HG03139 (cell line): ENCODE measurements around the gene PPP3CA.
"Not testable (repeated sequence)": the region's sequence is repeated elsewhere in the genome, so short reads cannot be mapped to it uniquely, and the experiment has no call there.

Source experiments
- ATAC-seq: cut with Tn5 transposase; IDR thresholded peaks from one replicate; pipeline ENCODE4 v1.9.1; 2021; ENCODE audit not compliant: unreplicated experiment

Gene PPP3CA

DNA sequence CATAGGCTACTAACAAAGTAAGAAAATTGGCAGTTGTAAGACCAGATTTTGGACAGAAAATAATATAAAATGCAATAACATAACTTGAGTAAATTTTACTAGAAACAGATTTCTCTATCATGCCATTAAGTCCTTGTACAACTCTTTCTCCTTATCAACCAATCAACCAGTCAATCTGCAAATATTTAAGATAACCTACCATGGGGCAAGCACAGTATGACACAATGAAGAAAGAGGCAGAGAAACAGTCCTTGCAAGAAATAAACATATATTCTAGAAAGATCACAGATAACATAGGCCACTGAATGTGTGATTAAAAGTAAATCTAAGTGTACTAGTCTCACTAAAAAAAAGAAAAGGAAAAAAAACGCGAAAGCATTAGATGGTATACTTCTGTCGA is 194.8 kb downstream of the PPP3CA start:
- no peak for ATAC-seq

DNA sequence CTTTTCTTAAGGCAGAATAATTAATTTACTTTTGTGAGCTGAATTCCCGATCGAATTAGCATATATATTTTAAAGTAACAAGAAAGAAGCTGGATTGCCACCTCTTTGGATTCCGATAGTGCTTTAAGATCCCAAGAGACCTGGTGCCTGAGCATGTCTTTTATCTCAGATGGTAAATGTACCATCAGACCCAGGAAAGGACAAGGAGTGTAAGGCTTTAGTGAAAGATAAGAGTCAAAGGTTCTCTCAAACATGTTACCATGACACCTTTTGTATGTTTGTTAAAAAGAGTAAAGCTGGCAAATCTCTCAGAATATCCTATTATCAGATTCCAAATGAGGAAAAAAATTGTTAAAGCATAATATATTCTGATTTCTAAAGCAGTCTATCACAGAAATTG is 198.8 kb downstream of the PPP3CA start:
- ATAC-seq = no peak

DNA sequence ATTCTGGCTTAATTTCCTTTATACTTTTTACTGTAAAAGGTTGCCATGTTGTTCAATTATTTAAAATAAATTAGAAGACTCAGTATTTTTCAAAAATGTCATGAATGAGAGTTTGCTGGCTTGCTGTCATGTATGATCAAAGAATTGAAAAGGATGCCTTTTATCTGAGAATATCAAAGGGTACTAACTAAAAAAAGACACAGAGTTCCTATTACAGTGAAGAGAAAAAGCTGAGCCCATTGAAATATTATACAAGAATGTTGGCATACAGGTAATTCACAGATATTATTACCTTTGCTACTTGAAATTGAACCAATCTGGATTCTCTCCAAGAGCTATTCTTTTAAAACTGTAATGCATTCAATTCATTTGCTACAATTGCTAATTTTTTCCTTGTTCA is 200.0 kb downstream of the PPP3CA start:
- no peak for ATAC-seq

DNA sequence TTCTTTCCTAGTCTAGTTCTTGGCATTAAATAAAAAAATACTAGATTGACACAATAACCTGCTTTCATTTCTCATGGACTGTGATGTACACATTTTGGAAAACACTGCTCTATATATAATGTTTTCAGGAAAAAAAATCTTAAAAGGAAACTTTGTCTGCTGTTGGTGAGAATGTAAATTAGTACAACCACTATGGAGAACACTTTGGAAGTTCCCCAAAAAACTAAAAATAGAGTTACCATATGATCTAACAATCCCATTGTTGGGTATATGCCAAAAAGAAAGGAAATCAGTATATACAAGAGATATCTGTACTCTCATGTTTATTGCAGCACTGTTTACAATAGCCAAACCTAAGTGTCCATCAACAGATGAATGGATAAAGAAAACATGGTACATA is 202.3 kb downstream of the PPP3CA start:
- no peak for ATAC-seq

DNA sequence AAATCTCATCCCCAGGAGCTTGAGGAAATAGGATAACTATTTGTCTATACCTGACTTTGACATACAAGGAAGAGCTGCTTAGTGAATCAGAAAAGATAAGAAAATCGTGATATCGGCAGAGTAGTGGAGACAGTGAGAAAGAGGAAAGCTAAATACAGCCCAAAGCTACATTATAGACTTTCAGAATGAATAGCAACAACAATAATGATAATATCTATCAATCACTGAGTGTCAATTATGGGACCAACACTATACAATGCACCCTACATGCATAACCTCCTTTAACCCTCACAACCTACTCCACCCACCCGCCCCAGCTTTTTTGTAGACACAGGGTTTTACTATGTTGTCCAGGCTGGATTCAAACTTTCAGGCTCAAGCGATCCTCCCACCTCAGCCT is 205.1 kb downstream of the PPP3CA start:
- no peak for ATAC-seq

DNA sequence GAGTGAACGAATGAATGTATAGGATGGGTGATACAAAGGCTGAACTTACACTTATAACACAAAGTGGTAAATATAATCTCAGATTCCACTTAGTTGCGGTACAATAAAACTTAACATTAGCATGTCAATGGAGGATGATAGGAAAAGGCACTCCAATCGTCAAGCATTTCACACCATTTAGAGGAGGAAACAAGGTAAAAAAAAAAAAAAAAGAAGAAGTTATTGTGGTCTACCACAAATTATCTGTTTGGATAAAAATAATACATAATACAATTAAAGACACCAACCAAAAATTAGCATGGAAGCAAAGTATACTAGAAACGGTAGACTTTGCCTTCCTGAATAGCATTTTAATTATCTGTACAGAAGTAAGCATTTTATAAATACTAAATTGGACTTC is 205.5 kb downstream of the PPP3CA start:
- ATAC-seq = no peak

DNA sequence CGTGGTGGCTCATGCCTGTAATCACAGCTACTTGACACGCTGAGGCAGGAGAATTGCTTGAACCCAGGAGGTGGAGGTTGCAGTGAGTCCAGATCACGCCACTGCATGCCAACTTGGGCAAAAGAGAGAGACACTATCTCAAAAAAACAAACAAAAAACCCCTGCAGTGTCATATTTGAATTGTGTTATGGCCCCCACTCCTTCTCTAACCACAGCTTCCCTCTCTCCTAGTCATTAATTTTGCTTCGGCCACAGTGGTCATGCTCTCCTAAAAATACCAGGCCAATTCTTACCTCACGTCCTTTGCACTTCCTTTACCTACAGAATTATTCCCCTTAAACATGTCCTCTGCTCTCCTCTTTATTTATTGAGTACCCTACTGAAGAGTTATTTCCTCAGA is 206.1 kb downstream of the PPP3CA start:
- no peak for ATAC-seq

DNA sequence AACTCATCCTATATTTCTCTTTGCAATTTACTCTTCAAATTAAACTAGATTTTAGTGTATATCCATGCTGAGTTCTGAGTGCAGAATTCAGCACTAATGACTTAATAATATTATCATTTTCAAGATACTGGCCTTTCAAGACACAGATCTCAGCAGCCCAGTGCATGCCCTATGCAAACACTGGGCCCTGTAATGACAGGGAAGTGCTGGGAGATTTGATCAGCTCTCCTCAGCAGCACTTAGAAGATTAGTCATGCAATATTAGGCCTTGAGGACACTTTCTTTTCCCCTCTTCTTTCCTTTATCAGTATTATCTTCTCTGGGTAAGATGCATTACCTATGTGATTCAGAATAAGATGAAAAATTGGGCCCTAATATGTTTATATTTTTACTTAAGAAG is 207.1 kb downstream of the PPP3CA start:
- no peak for ATAC-seq

DNA sequence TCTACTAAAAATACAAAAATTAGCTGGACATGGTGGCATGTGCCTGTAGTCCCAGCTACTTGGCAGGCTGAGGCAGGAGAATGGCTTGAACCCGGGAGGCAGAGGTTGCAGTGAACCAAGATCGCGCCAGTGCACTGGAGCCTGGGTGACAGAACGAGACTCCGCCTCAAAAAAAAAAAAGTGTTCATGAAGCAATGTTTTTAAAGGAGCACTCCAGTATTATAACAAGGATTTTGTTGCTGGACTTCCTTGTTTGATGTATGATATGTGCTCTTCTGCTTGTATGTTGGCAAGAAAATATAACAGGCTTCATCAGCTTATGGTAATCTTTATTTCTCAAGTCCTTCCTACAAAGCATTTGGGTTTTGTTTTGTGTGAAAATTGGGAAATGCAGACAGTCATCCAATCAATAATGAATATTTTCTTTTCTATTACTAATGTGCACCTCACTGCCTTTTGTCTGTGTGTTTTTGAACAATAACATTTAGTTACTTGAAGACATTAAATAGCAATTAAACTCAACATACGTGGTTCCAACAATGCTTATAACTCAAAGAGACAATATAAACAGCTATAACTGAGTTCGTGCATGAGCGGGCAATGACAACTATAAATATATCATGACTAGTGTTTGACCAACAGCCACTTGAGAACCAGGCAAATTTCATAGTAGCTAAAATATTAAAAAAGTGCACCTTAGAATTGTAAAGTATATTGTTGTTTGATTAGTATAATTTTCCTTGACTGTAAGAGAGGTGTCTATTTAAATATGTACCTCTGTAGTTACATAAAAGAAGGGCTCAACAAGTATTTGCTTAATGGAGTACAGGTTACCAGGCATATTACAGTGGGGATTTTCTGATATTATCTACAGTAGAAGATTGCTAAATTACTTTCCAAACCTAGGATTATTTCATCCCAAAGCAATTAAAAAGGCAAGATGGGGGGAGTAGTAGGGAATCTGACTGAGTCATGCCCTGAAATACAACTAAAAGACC is 210.7 kb downstream of the PPP3CA start:
- ATAC-seq = no peak

DNA sequence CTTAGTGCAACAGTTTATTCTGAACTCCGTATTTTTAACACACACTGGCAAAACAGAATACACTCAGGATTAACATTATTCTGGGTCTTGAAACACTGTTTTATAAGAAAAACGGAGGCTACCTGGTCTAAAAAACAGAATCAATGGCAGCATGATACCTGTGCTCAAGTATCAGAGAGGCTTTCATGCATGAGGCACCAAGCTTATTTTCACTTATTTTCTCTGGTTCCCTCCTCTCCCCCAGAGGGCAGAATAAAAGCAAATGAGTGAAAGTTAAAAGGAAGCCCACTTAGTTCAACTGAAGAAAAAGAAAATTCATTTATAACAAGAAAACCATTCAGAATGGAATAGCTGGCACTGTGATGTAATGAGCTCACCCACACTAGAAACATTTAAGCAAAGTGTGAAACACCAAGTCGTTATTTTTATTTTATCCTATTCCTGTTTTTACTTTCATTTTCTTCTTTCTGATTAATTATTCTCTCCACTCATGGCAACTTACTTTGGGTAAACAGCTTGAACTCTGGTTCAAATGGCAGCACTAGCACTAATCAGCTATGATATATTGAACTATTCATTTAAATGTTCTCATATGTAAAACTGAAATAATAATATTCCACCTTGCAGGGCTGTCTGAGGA is 211.8 kb downstream of the PPP3CA start:
- ATAC-seq = peak; percentile 71

DNA sequence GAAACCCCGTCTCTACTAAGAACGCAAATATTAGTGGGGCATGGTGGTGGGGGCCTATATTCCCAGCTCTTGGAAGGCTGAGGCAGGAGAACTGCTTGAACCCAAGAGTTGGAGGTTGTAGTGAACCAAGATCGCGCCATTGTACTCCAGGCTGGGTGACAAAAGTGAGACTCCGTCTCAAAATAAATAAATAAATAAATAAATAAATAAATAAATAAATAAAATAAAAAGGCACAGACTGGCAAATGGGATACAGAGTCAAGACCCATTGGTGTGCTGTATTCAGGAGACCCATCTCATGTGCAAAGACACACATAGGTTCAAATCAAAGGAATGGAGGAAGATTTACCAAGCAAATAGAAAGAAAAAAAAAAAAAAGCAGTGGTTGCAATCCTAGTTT is 216.3 kb downstream of the PPP3CA start:
- not testable (repeated sequence) for ATAC-seq

DNA sequence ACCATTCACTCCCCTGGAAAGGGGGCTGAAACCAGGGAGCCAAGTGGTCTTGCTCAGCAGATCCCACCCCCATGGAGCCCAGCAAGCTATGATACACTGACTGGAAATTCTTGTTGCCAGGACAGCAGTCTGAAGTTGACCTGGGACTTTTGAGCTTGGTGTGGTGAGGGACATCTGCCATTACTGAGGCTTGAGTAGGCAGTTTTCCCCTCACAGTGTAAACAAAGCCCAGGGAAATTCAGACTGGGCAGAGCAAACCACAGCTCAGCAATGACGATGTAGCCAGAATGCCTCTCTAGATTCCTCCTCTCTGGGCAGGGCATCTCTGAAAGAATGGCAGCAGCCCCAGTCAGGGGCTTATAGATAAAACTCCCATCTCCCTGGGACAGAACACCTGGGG is 218.4 kb downstream of the PPP3CA start:
- ATAC-seq = not testable (repeated sequence)

DNA sequence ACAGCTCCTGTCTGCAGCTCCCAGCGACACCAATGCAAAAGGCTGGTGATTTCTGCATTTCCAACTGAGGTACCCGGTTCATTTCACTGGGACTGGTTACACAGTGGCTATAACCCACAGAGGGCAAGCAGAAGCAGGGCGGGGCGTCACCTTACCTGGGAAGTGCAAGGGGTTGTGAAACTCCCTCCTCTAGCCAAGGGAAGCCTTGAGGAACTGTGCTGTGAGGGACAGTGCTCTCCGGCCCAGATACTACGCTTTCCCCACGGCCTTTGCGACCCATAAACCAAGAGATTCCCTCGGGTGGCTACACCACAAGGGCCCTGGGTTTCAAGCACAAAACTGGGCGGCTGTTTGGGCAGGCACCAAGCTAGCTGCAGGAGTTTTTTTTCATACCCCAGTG is 218.9 kb downstream of the PPP3CA start:
- ATAC-seq = no peak

DNA sequence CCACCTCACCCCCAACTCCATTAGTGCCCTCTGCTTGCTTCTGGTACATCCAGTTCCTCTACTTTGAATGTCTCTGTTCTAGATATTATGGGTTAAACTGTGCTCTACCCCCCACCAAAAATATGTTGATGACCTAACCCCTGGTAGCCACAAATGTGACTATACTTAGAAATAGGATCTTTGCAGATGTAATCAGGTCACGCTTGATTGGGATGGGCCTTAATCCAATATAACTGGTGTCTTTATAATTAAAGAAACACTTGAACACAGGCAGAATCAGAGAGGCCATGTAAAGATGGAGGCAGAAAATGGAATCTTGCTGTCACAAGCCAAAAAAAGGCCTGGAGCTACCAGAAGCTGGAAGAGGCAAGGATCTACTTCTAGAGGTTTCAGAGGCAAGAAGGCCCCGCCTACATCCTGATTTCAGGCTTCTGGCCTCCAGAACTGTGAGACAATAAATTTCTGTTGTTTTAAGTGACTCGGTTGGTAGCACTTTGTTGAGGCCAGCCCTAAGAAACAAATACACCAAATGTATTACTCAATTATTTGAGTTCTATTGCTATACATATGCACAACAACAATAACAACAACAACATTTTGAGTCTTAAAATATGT is 220.0 kb downstream of the PPP3CA start:
- no peak for ATAC-seq

DNA sequence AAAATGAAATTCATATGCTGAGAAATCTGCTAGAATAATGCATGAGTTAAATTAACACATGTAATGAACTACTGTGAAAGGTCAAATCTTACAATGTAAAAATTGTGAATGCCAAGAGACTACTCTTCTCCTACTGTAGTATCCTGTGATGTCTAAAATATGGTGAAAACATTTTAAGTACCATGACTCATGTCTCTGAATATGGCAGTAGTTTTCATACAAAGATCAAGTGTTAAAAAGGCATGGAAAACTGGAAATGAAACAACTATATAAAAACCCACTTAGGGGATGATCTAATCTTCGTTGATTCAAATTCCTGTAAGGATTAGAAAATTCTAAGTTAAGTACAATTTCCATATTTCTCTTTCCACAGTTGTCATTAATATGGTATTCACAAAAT is 221.3 kb downstream of the PPP3CA start:
- no peak for ATAC-seq

DNA sequence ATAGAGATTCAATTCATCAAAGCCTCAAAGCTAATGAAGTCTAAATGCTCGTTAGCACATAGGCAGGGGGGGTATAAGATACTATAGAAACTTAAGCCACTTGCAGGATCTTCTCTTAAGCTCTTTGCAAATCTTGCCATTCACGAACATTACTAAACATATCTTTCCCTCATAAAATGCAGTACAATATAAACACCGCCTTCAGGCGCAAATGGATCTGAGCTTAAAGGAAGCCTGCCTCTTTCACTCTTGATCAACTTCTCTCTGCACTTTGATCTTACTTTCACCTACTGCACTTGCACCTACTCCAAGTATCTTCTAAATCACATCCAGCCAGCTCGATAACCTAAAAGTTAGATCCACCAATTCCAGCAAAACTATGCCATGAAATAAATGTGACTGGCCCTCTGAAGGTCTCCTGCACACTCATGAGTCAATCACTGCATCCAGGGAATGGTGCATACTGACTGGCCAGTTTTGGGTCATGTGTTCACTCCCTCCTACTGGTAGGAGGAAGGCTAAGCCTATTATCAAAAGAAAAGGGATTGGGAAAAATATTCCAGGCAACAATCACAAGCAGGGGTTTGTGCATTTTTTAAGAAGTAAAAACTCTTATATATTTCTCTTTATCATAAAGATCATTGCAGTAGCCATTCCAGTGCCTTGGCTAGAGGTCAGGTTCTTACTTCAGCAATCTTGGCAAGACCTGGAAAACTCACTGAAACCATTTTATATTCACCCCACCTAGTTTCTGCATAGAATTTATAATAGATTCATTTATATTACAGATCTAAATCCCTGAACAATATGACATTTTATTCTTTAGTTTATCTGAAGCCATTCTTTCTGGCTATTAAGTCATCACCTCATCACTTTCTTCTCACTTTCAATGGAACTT is 222.0 kb downstream of the PPP3CA start:
- ATAC-seq = no peak

DNA sequence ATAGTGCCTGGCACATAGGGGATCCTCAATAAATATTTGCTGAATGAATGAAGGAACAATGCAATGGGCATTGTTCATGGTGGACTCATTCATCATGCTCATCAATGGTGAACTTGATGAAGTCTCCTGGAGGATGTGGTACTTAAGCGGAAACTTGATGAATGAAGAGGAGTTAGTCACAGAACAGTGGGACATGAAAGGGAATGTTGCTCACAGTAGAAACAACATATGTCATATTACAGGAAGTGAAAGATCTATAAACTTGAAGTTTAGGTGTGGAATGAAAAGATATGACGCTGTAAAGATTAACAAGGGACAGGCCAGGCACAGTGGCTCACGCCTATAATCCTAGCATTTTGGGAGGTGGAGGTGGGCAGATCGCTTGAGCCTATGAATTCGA is 224.1 kb downstream of the PPP3CA start:
- ATAC-seq = no peak

DNA sequence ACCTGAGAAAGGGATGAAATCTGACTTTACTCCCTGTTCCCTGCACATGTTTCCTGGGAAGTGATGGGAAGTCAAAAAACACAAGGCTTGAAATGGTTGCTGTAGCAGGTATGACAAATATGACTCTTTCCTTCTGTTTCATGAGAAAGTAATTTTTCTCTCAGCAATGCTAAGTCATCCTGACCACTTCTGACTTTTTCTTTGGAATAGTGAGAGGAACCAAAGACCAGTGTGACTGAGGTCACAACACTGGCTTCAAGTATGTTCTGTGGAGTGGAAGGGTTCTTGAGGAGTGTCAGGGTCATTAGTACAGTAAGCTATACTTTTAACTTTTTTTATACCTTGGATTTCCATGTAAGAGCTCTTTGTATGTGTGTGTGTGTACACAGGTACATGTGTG is 225.3 kb downstream of the PPP3CA start:
- ATAC-seq = no peak

DNA sequence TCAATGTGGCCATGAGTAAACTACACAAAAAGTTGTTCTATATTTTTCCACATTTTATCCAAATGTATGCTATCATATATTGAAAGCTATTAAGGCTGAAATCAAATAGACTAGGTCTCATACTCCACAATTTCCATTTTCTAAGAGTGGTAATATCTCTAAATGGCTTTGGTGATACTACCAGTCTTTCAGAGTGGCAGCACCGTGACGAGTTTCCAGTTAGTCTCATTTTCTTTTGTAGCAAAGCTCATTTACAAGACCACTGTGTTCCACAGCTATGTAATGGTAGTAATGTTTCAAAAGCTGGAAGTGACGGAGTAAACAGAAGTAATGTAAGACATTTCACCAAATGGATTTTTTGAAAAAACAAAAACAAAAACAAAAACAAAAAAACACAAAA is 228.2 kb downstream of the PPP3CA start:
- ATAC-seq = no peak

DNA sequence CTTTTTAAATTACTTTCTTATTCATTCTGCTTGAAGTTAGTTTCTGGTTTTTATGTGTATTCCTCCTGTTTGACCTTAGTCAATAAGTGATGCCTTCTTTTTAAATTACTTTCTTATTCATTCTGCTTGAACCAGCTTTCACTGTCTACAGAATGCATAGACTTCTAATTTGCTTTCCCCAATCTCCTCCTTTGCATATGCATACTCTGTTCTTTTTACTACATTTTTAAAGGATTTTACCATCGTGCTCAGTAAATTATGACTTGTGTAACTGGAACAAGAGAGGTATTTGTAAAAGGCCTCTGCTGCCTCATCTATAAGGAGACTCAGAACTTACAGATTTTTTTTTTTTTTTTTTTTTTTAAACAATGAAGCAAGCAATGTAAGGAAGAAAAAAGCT is 228.7 kb downstream of the PPP3CA start:
- no peak for ATAC-seq

DNA sequence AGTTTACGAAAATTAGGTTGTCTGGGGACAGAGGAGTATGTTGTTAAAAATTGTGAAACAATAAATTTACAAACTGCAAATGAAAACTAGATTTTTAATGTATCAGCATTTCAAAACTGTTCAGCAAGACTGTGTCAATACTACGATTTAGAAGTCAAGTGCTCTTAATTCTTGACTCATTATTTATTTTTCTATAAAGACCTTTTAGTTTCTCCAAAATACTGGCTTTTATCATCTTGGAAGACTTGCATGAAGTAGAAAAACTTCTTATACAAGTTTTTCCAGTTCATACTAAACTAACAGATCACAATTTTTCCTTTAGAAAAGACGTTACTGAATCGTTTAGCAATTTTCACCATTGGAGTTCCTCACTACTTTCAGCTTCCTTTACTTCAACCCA is 231.4 kb downstream of the PPP3CA start:
- no peak for ATAC-seq
